ENCODE measurements around the gene TBC1D2B. TPM values are rescaled to one million over a fixed set of nuclear protein-coding genes. Genes with fewer than 3 reads are reported as not detected.
"Not testable (repeated sequence)": the region's sequence is repeated elsewhere in the genome, so short reads cannot be mapped to it uniquely, and the experiment has no call there.

The TBC1D2B gene
- total RNA-seq, 1 donor from 2014 or later: 63.3 TPM

DNA sequence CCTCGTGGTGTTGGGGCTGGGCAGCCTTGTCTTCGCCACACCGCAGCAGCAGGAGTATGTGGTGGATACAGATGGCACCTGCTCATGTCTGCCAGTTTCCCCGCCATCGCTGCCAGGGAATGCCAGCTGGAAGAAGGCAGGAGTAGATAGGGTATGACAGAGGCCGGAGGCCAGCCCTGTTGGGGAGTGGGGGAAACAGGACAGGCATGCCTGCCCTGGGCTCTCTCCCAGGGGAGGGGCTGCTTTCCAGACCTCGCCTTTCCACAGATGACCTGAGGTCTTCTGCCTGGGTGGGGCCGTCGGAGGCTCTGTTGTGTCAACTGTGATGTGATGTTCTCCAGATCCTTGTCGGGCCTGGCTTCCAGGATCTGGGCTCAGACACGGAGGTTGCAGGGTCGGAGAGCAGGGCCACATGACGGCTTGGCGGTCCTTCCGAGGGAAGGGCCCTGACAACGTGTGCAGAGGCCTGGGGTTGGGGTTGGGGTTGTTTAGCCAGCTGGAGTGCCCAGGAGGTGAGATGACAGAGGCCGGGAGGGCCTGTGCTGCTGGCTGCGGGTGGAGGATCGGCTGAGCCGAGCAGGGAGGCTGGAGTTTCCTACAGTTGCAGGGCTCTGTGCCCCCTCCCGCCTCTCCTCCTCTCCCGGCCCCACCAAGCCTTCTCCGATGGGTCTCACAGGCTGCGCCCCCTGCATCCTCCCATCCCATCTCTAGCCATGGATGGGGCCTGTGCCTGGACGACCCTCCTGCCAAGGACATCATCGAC, 102.0 kb downstream of the TBC1D2B start:
- no peaks in the 10 kb centered on the region for H3K36me3 ChIP-seq
- H3K4me3 ChIP-seq: no peak overlapping the region
- intact Hi-C loops (cut with DNase I): no loop called here
- TF ChIP-seq, protein P1, sequence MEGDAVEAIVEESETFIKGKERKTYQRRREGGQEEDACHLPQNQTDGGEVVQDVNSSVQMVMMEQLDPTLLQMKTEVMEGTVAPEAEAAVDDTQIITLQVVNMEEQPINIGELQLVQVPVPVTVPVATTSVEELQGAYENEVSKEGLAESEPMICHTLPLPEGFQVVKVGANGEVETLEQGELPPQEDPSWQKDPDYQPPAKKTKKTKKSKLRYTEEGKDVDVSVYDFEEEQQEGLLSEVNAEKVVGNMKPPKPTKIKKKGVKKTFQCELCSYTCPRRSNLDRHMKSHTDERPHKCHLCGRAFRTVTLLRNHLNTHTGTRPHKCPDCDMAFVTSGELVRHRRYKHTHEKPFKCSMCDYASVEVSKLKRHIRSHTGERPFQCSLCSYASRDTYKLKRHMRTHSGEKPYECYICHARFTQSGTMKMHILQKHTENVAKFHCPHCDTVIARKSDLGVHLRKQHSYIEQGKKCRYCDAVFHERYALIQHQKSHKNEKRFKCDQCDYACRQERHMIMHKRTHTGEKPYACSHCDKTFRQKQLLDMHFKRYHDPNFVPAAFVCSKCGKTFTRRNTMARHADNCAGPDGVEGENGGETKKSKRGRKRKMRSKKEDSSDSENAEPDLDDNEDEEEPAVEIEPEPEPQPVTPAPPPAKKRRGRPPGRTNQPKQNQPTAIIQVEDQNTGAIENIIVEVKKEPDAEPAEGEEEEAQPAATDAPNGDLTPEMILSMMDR (IDR thresholded peaks at IDR 0.05): no peak
- no peaks in the 10 kb centered on the region for H3K9me3 ChIP-seq
- H3K27me3 ChIP-seq: no peaks in the 10 kb centered on the region
- peaks cover 0 to 3% of the 10 kb centered on the region in 2 donors for H3K4me1 ChIP-seq
- DNase-seq (ENCODE audit: low spot score in 2 of 2): no peak
- no peak overlapping the region for H3K27ac ChIP-seq

DNA sequence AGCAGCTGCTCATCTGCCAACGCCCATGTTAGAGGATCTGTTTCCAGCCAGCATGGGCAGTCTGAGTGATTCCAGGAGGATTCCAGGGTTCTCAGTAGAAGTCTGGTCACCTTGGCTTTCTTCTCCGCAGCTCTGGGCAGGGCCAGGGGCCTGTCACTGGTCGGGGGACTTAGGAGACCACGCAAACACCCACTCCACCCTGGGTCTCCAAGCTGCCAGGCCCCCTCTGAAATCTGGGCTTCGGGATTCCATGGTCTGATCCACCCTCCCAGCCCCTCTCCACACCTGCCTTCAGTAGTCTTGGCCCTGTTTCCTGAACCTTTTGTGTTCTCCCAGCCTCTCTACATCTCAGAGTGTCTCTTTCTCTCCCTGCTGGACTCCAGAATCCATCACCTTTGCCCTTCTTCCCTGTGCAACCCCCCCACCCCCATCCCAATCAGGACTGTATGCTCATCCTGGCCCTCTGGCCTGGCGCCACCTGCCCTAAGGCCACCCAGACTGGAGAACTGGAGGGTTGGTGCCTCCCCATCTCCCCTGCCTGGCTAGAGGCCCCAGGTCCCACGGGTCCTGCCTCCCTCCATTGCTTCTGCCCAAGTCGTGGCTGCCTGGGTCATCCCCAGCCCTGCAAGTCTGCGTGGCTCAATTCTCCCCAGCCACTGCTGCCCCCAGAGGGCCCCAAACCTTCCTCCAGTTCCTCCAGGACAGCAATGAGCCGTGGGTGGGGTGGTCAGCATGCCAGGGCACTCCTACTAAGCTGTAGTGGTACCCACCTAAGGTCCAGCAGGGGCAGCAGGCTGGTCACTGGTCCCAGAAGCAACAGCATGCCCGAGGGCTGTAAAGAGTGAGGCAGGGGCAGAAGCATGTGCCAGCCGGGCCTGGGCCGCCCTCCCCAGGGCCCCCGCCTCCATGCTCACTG, 102.8 kb downstream of the TBC1D2B start:
- no peaks in the 10 kb centered on the region for H3K36me3 ChIP-seq
- intact Hi-C loops (cut with DNase I): no loop called here
- H3K27ac ChIP-seq: no peak overlapping the region
- no peaks in the 10 kb centered on the region for H3K27me3 ChIP-seq
- TF ChIP-seq, protein P1 (IDR thresholded peaks at IDR 0.05): no peak
- H3K4me3 ChIP-seq: no peak overlapping the region
- H3K9me3 ChIP-seq: no peaks in the 10 kb centered on the region
- H3K4me1 ChIP-seq: peaks cover 0 to 3% of the 10 kb centered on the region in 2 donors
- no peak for DNase-seq (ENCODE audit: low spot score in 2 of 2)

DNA sequence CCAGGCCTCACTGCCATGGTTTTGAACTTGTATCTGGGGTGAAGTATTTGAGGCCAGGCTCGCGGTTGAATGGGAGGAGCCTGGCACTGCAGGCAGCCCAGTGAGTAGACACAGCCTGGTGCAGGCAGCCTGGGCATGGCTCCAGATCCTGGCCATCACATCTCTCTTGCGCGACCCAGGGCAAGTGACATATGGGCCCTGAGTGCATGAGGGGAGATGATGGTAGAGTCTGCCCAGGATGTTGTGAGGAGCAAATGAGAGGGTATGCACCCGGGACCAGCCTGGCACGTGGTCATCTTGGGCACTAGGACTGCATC, 103.5 kb downstream of the TBC1D2B start:
- H3K9me3 ChIP-seq: no peaks in the 10 kb centered on the region
- TF ChIP-seq, protein P1 (IDR thresholded peaks at IDR 0.05): no peak
- H3K36me3 ChIP-seq: no peaks in the 10 kb centered on the region
- intact Hi-C loops (cut with DNase I): no loop called here
- H3K27ac ChIP-seq: no peak overlapping the region
- peaks cover 0 to 3% of the 10 kb centered on the region in 2 donors for H3K4me1 ChIP-seq
- H3K27me3 ChIP-seq: no peaks in the 10 kb centered on the region
- no peak for DNase-seq (ENCODE audit: low spot score in 2 of 2)
- H3K4me3 ChIP-seq: no peak overlapping the region

DNA sequence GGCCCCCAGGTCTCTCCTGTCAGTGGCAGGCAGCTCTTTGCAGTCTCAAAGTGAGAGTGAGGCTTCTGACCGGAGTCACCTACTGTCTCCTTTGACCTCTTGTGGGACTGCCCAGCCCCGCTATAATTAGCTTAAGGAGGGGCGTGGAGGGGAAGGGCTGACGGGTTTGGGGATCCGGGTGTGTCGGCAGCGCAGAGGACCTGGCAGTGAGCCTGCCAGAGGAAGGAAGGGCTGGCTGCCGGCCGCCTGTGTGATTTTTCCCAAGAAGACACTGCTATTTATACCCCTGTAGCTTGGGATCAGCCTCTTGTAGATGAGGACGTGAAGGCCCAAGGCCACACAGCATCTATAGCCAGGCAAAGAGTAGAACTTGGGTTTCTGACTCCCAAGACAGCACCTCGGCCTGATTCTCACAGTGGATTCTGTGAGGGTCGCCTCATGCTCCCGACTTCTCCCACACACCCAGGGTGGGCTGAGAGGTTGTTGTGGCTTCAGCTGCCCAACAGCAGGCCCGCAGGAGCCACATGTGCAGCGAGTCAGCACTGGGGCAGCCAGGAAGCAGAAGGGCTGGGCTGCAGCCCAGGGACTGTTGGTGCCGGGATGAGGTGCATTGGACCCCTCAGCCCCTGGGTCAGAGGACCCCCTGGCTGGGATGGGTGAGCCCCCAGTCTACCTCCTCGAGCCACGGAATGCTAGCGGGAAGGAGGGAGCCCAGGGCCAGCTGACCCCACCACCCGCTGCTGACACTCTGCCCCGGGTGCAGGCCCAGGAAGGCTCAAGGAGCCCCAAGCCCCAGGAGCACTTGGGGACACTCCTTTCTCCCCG, 104.0 kb downstream of the TBC1D2B start:
- DNase-seq (ENCODE audit: low spot score in 2 of 2); H3K4me3 ChIP-seq; H3K27me3 ChIP-seq; H3K9me3 ChIP-seq; intact Hi-C loops (cut with DNase I); H3K27ac ChIP-seq; H3K4me1 ChIP-seq; H3K36me3 ChIP-seq: not testable (repeated sequence)

DNA sequence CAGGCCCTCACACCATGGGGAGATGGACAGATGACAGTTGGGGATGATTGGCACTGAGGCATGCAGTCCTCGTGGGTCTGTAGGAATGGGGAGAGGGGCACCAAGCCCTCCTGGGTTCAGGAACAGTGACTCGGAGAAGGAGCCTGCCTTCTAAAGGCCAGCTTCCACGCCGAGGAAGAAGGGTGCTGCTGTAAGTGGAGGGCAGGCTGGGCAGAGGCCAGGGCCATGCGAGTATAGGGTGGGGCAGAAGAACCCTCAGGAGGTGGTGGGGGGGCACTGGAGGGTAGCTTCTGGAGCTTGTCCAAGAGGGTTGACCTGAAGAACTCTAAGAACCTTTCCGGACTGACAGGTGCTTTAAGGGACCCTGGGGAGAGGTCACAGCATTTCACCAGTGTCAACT, 104.8 kb downstream of the TBC1D2B start:
- H3K36me3 ChIP-seq; H3K27ac ChIP-seq; H3K4me3 ChIP-seq; DNase-seq (ENCODE audit: low spot score in 2 of 2); H3K27me3 ChIP-seq; H3K9me3 ChIP-seq; H3K4me1 ChIP-seq; intact Hi-C loops (cut with DNase I): not testable (repeated sequence)

DNA sequence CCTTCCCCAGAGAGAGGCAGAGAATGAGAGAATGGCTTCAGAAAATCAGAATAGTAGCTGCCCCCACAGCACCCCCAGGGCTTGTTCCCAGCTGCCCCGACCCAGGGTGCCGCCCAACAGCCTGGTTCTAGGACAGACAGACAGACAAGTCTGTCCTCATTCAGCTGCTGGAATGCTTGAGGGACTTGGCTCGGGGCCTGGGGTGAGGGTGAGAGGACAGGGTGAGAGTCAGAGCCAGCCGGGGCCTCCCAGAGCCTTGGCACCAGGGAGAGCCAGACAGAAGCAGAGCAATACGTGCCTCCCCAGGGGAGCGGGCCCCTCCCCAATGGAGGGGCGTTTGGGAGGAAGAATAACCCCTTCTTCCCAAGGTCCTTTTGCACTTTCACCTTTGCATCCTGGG, 105.6 kb downstream of the TBC1D2B start:
- H3K27ac ChIP-seq: not testable (repeated sequence)

DNA sequence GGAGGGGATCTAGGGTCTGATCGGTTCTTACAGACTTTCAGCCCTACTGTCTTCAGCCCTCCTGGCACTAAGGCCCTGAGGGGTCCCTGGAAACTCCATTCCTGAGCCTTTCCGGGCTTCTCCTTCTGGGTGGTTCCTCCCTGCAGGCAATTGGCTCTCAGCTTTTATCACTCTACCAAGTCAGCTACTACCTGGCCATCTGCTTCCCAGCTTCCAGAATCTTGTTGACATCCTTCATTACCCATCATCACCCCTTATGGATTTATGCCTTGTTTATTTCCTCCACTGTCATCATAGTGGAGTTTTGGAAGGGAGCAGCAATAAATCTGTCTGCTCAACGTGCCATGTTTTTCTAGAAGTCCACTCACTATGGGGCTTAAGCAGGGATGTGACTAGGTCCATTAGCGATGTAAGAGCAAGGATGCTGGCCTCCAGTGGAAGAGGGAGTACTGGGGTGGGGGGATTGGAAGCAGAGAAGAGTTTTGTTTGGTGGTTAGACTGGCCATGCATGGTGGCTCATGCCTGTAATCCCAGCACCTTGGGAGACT, 106.6 kb downstream of the TBC1D2B start:
- H3K27ac ChIP-seq; H3K4me1 ChIP-seq; intact Hi-C loops (cut with DNase I); H3K9me3 ChIP-seq; DNase-seq (ENCODE audit: low spot score in 2 of 2); H3K27me3 ChIP-seq; H3K36me3 ChIP-seq; H3K4me3 ChIP-seq: not testable (repeated sequence)

More for the DNA sequence above, 105.6 kb downstream of the TBC1D2B start:
- DNase-seq (ENCODE audit: low spot score in 2 of 2); intact Hi-C loops (cut with DNase I); H3K4me3 ChIP-seq; H3K27me3 ChIP-seq; H3K4me1 ChIP-seq; H3K9me3 ChIP-seq; H3K36me3 ChIP-seq: not testable (repeated sequence)

All from ascending aorta (tissue), 2 donors.